Activated gamma-delta T cell treated with Interleukin-2 at 50 U/mL for 16 hours (primary cell): ENCODE data around the gene FCN1.
"Not testable (repeated sequence)": the region's sequence is repeated elsewhere in the genome, so short reads cannot be mapped to it uniquely, and the experiment has no call there.

ENCODE experiments used
- DNase-seq: peaks from one replicate; pipeline ENCODE4 v3.0.0-alpha.2; 2020

FCN1 gene

GRCh38 chr9:134917431-134918373, at the start of gene FCN1:
Gene FCN1 (minus strand): TSS chr9:134917912. CDS start chr9:134917871, 41 bp downstream.
- DNase-seq, result no peak

GRCh38 chr9:134966697-134967546, 49.2 kb upstream of the FCN1 start:
- DNase-seq, result no peak

GRCh38 chr9:134966270-134966669, 48.6 kb upstream of the FCN1 start:
- DNase-seq, result no peak

GRCh38 chr9:134965851-134966250, 48.1 kb upstream of the FCN1 start:
- DNase-seq, result no peak

- DNase-seq, result no peak
Measured at GRCh38 chr9:134965411-134965810, 47.7 kb upstream of the FCN1 start.

- DNase-seq, result no peak
Measured at GRCh38 chr9:134964271-134965055, 46.8 kb upstream of the FCN1 start.

- DNase-seq, result no peak
Measured at GRCh38 chr9:134963546-134963945, 45.8 kb upstream of the FCN1 start.

GRCh38 chr9:134962973-134963364, 45.3 kb upstream of the FCN1 start:
- no peak for DNase-seq

- DNase-seq, result no peak
Measured at GRCh38 chr9:134962065-134962972, 44.6 kb upstream of the FCN1 start.

GRCh38 chr9:134961331-134962064, 43.8 kb upstream of the FCN1 start:
- no peak for DNase-seq

- DNase-seq, result no peak
Measured at GRCh38 chr9:134960701-134961181, 43.0 kb upstream of the FCN1 start.

- no peak for DNase-seq
Measured at GRCh38 chr9:134959971-134960310, 42.2 kb upstream of the FCN1 start.

- no peak for DNase-seq
Measured at GRCh38 chr9:134959126-134959970, 41.6 kb upstream of the FCN1 start.

- no peak for DNase-seq
Measured at GRCh38 chr9:134957945-134958227, 40.2 kb upstream of the FCN1 start.

- DNase-seq, result no peak
Measured at GRCh38 chr9:134957165-134957944, 39.6 kb upstream of the FCN1 start.

GRCh38 chr9:134956387-134956786, 38.7 kb upstream of the FCN1 start:
- DNase-seq, result not testable (repeated sequence)

- DNase-seq, result no peak
Measured at GRCh38 chr9:134955801-134956200, 38.1 kb upstream of the FCN1 start.

- DNase-seq, result no peak
Measured at GRCh38 chr9:134955156-134955555, 37.4 kb upstream of the FCN1 start.

- DNase-seq, result no peak
Measured at GRCh38 chr9:134951994-134952393, 34.3 kb upstream of the FCN1 start.
